HEK293T (cell line): ENCODE data around the gene CCR1.
"Not testable (repeated sequence)": the region's sequence is repeated elsewhere in the genome, so short reads cannot be mapped to it uniquely, and the experiment has no call there.

Source experiments
- CTCF ChIA-PET: fragments of 350-600 bp; formaldehyde crosslinking; extraction: SDS; loops from one replicate; lab custom pipeline; 2021; ENCODE audit warnings: antibody characterized with exemption, inconsistent platforms; lab: Yijun Ruan, JAX
- POLR2A ChIA-PET: fragments of 350-600 bp; formaldehyde crosslinking; extraction: SDS; loops from one replicate; lab custom pipeline; 2020; ENCODE audit warnings: antibody characterized with exemption, inconsistent platforms; lab: Yijun Ruan, JAX
- DNase-seq: peaks from one replicate; pipeline ENCODE4 v3.0.0; 2012; ENCODE audit warnings: mixed read lengths; ENCODE audit errors: extremely low spot score
- ARNT ChIP-seq: fragments of 450-650 bp; IDR thresholded peaks from 2 replicates; pipeline ENCODE4 v1.6.1; 2017; ENCODE audit warnings: mild to moderate bottlenecking
- BHLHE40 ChIP-seq: fragments of 450-650 bp; IDR thresholded peaks from 2 replicates; pipeline ENCODE4 v1.6.1; 2016; ENCODE audit warnings: mild to moderate bottlenecking, moderate library complexity, borderline replicate concordance
- CTBP1 ChIP-seq: fragments of 450-650 bp; IDR thresholded peaks from 2 replicates; pipeline ENCODE4 v1.6.1; 2016; ENCODE audit warnings: borderline replicate concordance
- ELF4 ChIP-seq: fragments of 450-650 bp; IDR thresholded peaks from 2 replicates; pipeline ENCODE4 v1.6.1; 2017; ENCODE audit warnings: antibody characterized with exemption
- FOXA1 ChIP-seq: fragments of 450-650 bp; IDR thresholded peaks from 2 replicates; pipeline ENCODE4 v1.6.1; 2016; ENCODE audit warnings: mild to moderate bottlenecking
- FOXK2 ChIP-seq: fragments of 450-650 bp; IDR thresholded peaks from 2 replicates; pipeline ENCODE4 v1.6.1; 2016; ENCODE audit warnings: mild to moderate bottlenecking
- FOXM1 ChIP-seq: fragments of 450-650 bp; IDR thresholded peaks from 2 replicates; pipeline ENCODE4 v1.6.1; 2017; ENCODE audit warnings: mild to moderate bottlenecking, borderline replicate concordance
- HDGF ChIP-seq: fragments of 450-650 bp; IDR thresholded peaks from 2 replicates; pipeline ENCODE4 v1.6.1; 2017; ENCODE audit warnings: antibody characterized with exemption, borderline replicate concordance
- L3MBTL2 ChIP-seq: fragments of 450-650 bp; conservative IDR thresholded peaks from 2 replicates; pipeline ENCODE4 v1.6.1; 2016; ENCODE audit warnings: mild to moderate bottlenecking
- LEF1 ChIP-seq: fragments of 450-650 bp; IDR thresholded peaks from 2 replicates; pipeline ENCODE4 v1.6.1; 2017; ENCODE audit warnings: mild to moderate bottlenecking, borderline replicate concordance
- NFRKB ChIP-seq: fragments of 450-650 bp; IDR thresholded peaks from 2 replicates; pipeline ENCODE4 v1.6.1; 2016; ENCODE audit warnings: mild to moderate bottlenecking, moderate library complexity
- SP1 ChIP-seq: fragments of 450-650 bp; IDR thresholded peaks from 2 replicates; pipeline ENCODE4 v1.6.1; 2017
- SUZ12 ChIP-seq: fragments of 450-650 bp; IDR thresholded peaks from 2 replicates; pipeline ENCODE4 v1.6.1; 2016; ENCODE audit warnings: mild to moderate bottlenecking
- TARDBP ChIP-seq: fragments of 450-650 bp; IDR thresholded peaks from 2 replicates; pipeline ENCODE4 v1.6.1; 2016
- ZNF384 ChIP-seq: fragments of 450-650 bp; IDR thresholded peaks from 2 replicates; pipeline ENCODE4 v1.6.1; 2016
- TF ChIP-seq, protein P1 (sequence below): fragments of 450-650 bp; IDR thresholded peaks from 2 replicates; pipeline ENCODE4 v1.6.1; 2016

CCR1 gene

DNA sequence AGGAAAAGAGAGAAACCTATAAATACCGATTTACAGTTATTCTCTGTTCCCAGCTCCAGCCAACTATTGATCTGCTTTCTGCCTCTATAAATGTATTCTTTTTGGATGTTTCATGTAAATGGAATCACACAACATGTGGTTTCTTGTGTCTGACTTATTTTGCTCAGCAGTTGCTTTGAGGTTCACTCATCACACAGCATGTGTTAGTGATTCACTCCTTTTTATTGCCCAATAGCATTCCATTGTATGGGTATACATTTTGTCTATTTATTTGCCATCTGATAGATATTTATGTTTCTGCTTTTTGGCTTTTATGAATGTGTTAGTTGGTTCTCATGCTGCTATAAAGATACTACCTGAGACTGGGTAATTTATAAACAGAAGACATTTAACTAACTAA lies 23.6 kb downstream of the CCR1 start:
- ChIA-PET CTCF (no interaction called here), POLR2A (no interaction called here)
- TF ChIP-seq LEF1 (no peak), FOXM1 (no peak), SP1 (no peak), ZNF384 (no peak), ARNT (no peak), SUZ12 (no peak), BHLHE40 (no peak), ELF4 (no peak), TARDBP (no peak)
- TF ChIP-seq, protein P1, sequence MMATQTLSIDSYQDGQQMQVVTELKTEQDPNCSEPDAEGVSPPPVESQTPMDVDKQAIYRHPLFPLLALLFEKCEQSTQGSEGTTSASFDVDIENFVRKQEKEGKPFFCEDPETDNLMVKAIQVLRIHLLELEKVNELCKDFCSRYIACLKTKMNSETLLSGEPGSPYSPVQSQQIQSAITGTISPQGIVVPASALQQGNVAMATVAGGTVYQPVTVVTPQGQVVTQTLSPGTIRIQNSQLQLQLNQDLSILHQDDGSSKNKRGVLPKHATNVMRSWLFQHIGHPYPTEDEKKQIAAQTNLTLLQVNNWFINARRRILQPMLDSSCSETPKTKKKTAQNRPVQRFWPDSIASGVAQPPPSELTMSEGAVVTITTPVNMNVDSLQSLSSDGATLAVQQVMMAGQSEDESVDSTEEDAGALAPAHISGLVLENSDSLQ: no peak
- no peak for DNase-seq

DNA sequence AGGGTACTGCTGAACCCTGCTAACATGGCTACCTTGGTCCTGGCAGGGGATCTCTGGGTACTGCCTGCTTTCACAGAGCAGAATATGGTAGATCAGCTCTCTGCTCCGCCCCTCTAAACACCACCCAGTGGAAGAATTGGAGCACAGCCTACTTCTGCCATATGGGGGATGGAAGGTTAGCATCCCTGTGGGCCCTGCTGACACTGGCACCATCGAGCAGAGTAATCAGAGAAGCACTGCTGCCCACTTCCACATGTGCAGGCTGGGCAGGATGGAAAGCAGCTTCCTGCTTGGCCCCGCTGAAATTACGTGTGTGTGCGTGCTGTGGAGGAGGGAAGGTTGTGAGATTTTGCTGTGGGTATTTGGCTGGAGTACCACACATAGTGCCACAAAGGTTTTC lies 24.8 kb downstream of the CCR1 start:
- no peak for DNase-seq
- ChIA-PET CTCF (no interaction called here), POLR2A (no interaction called here)
- TF ChIP-seq L3MBTL2 (no peak), TARDBP (no peak), ARNT (no peak), CTBP1 (no peak), SUZ12 (no peak)
- TF ChIP-seq, protein P1: no peak

DNA sequence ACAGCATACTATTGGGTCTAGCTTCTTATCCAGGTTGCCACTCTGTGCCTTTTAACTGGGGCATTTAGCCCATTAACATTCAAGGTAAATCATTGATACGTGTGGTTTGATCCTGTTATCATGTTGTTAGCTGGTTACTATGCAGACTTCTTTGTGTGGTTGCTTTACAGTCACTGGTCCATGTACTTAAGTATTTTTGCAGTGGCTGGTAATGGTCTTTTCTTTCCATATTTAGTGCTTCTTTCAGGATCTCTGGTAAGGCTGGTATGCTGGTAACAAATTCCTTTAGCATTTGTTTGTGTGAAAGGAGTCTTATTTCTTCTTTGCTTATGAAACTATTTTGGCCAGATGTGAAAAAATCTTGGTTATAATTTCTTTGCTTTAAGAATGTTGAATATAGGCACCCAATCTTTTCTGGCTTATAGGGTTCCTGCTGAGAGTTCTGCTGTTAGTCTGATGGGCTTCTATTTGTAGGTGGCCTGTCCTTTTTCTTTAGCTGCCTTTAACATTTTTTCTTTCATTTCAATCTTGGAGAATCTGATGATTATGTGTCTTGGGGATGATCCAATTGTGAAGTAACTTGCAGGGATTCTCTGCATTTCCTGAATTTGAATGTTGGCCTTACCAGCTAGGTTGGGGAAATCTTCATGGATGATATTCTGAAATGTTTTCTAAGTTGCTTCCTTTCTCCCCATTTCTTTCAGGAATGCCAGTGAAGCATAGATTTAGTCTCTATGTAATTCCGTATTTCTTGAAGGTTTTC lies 39.3 kb downstream of the CCR1 start:
- DNase-seq: no peak
- TF ChIP-seq, protein P1: no peak
- TF ChIP-seq FOXK2 (no peak), CTBP1 (no peak), L3MBTL2 (no peak), FOXA1 (no peak), FOXM1 (no peak), HDGF (no peak), BHLHE40 (no peak), ELF4 (no peak)
- ChIA-PET POLR2A (no interaction called here), CTCF (no interaction called here)

DNA sequence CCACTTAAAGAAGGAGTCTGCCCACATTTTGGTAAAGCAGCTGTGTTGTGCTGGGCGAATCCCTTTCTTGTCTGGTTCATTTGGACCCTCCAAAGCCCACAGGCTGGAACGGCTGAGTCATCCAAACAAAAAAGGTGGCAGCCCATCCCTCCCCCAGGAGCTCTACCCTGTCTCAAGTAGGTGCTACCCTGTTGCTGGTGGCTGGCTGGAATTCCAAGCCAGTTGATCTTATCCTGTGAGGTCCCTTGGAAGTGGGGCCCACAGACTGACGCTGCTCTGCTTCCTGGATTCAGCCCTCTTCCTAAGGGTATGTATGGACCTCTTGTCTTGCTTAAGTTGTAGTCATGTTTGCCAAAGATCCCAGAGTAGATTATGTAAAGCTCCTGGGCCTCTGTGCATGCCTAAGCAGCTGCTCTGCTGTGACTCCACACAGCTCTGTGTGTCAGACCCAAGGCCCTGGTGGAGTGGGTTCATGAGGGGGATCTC lies 44.5 kb downstream of the CCR1 start:
- CTCF ChIA-PET: no interaction called here
- no peak for TF ChIP-seq ARNT
- TF ChIP-seq FOXM1: no peak
- POLR2A ChIA-PET: no interaction called here
- no peak for DNase-seq

DNA sequence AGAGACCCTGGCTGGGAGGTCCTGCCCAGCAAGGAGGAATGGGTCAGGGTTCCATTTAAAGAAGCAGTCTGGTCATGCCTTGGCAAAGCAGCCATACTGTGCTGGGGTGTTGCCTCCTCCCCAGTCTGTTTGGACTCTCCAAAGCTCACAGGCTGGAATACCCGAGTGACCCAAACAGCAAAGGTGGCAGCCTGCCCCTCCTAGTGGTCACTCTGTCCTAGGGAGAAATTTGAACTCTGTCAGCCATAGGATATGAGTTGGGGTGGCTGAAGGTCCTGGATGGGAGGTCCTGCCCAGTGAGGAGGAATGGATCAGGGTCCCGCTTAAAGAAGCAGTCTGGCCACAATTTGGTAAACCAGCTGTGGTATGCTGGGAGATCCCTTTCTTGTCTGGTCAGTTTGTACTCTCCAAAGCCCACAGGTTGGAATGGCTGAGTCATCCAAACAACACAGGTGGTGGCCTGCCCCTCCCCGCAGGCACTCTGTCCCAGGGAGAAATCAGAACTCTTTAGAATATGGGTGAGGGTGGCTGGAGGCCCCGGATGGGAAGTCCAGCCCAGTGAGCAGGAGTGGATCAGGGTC lies 45.0 kb downstream of the CCR1 start:
- ChIA-PET CTCF (no interaction called here), POLR2A (no interaction called here)
- TF ChIP-seq HDGF: no peak
- no peak for TF ChIP-seq ELF4
- no peak for TF ChIP-seq LEF1
- DNase-seq: no peak

DNA sequence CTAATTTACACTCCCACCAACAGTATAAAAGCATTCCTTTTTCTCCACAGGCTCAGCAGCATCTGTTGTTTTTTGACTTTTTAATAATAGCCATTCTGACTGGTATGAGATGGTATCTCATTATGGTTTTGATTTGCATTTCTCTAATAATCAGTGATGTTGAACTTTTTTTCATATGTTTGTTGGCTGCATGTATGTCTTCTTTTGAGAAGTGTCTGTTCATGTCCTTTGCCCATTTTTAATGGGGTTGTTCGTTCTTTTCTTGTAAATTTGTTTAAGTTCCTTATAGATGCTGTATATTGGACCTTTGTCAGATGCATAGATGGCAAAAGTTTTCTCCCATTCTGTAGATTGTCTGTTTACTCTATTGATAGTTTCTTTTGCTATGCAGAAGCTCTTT lies 50.4 kb downstream of the CCR1 start:
- CTCF ChIA-PET, POLR2A ChIA-PET: not testable (repeated sequence)

DNA sequence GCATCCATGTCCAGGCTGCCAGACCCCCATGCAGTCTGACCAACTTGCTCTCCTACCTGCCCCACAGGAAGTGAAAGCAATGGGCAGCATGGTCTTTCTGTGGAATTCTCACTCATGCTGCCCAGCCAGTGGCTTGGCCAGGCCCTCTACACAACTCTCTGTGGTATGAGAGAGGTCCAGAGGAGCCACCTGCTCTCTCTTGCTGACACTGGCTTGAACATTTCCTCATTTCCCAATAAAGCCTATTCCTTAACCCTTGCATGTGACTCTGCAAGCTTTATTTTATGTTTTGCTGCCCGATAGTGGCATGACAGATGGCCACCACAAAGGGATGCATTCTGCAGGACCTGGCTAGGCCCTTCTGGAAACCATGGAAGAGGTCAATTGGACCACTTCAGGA lies 53.8 kb downstream of the CCR1 start:
- DNase-seq: no peak
- ChIA-PET CTCF (no interaction called here), POLR2A (no interaction called here)
- TF ChIP-seq HDGF (no peak), FOXA1 (no peak), TARDBP (no peak), NFRKB (no peak), BHLHE40 (no peak), ELF4 (no peak)
- TF ChIP-seq, protein P1: no peak

More for the DNA sequence above, 50.4 kb downstream of the CCR1 start:
- not testable (repeated sequence) for DNase-seq
